ENCODE data around the gene WASL.
A peak's percentile ranks its signal among the peaks of the same experiment; 100 is the strongest.

WASL gene

DNA sequence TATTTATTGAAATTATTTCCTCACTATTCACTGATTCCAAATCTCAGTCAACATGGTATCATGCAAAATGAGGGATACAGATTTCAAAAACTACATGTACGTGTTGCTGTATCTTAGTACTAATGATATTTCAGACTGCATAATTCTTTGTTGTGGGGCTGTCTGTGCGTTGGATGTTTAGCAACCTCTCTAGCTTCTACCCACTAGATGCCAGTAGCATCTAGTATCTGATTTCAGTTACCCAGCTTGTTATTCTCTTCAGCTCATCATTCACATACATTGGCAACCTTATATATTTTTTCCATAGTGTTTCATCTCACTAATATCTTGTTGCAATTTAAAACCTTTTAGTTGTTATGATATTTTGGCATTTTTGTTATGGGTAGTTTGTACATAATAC is 22.5 kb upstream of the WASL start:
- FAIRE-seq (no peak), DNase-seq (ENCODE audit: extremely low spot score, insufficient read length, low read depth) (no peak)

DNA sequence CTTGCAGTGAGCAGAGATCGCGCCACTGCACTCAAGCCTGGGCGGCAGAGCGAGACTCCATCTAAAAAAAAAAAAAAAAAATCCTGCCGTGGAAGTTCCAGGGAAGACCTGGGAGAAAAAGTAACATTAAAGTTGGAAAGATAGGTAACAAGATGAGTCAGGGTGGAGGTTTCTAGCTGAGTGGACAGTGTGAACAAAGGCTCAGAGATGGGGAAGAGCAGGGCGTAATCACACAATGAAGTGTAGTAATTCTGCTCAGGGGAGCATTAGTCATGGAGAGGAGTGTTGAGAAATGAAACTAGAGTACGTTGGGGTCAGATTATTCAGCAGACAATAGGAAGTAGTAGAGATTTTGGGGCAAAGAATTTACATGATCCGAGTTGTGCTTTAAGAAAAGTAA is 21.6 kb upstream of the WASL start:
- peak; percentile 52 for FAIRE-seq
- DNase-seq (ENCODE audit: extremely low spot score, insufficient read length, low read depth) = no peak

GRCh38 chr7:123769371-123769770 is 20.6 kb upstream of the WASL start:
- DNase-seq (ENCODE audit: extremely low spot score, insufficient read length, low read depth) = no peak
- FAIRE-seq = no peak

- DNase-seq (ENCODE audit: extremely low spot score, insufficient read length, low read depth) (no peak), FAIRE-seq (no peak)
Measured at GRCh38 chr7:123768493-123768892, 19.7 kb upstream of the WASL start.

DNA sequence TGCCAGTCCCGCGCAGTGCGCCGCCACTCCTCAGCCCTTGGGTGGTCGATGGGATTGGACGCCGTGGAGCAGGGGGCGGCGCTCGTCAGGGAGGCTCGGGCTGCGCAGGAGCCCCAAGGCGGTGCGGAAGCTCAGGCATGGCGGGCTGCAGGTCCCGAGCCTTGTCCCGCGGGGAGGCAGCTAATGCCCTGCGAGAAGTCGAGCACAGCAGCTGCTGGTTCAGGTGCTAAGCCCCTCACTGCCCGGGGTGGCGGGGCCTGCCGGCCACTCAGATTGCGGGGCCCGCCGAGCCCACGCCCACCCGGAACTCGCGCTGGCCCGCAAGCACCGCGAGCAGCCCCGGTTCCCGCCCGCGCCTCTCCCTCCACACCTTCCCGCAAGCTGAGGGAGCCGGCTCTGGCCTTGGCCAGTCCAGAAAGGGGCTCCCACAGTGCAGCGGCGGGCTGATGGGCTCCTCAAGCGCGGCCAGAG is 14.4 kb upstream of the WASL start:
- no peak for DNase-seq (ENCODE audit: extremely low spot score, insufficient read length, low read depth)
- FAIRE-seq = no peak

GRCh38 chr7:123761729-123762128 is 12.9 kb upstream of the WASL start:
- no peak for DNase-seq (ENCODE audit: extremely low spot score, insufficient read length, low read depth)
- FAIRE-seq = no peak

DNA sequence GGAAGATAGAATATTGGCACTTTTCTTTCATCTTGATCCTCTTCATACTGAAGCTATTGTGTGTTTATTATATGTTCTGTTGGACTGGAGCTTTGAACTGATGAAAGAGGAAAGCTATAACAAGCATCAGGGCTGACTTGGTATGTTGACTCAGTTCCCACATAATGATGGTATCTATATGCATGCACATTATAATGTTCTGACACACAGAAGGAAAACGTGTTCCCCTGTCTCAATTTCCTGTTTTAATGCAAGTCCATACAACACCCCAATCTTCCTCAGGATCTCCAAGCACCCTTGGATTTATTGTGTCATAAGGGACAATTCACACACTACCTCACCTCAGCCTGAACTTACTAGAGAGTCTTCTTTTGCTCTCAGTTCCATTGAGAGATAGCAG is 8.3 kb upstream of the WASL start:
- DNase-seq (ENCODE audit: extremely low spot score, insufficient read length, low read depth) = no peak
- FAIRE-seq = no peak

DNA sequence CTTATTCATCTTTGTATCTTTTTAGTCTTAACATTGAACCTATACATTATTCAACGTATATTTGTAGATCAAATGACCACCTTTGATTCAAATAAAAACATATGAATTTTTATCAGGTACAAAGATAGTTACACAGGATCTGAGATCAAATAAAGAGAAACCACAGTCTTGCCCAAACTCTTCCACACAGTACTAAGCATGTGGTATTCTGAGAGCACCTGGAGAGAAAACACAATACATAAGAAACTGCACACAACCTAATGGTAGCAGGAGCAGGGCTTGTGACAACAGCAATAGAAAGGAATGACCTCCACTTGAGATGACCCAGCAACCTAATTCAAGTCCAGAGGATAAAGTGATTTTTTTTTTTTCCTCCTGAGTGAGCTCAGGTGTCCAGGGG is 6.5 kb upstream of the WASL start:
- FAIRE-seq (no peak), DNase-seq (ENCODE audit: extremely low spot score, insufficient read length, low read depth) (no peak)

DNA sequence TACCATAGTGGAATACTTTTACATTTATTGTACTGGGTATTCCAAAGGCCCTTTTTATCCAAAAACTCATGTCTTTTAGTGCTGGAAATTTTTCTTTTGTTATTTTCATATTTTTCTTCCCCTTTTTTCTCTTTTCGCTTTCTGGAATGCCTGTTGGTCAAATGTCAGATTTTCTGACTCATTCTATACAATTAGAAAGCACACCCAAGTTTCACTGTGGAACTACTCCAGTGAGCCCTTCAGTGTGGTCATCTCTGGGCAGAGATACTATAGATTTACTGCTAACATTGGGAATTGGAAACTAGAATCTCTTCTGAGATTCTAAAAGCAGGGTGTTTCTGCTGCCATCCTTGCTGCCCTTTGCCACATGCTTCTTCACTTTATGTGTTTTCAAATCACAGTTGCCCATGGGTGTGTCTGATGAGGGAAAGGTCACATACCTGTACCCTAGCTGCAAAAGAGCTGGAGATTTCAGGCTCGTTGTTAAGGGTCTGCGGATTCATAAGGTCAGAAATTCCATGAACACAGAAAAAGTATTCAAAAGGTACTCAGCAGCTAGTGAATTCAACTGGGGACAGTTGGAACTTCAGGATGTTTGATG is 5.6 kb upstream of the WASL start:
- DNase-seq (ENCODE audit: extremely low spot score, insufficient read length, low read depth) = no peak
- no peak for FAIRE-seq

DNA sequence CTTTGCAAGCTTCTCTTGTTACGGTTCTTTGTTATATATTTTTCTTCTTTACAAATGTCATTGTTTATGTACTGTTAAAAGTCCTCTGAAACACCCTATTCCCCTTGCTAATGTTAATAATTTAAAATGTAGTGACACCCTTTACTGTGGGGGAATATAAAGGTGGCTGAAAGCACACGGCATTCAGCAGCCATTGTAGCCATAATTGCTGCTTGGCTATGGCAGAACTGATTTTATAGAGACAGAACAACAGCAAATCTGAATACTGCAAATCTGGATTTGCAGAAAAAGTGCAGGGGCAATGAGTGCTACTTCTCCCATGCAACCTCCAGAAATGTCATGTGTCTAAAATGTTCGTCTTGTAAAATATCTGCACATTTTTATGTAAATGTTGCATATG is 3.7 kb upstream of the WASL start:
- FAIRE-seq = no peak
- no peak for DNase-seq (ENCODE audit: extremely low spot score, insufficient read length, low read depth)

GRCh38 chr7:123751821-123752220 is 3.0 kb upstream of the WASL start:
- FAIRE-seq = no peak

DNA sequence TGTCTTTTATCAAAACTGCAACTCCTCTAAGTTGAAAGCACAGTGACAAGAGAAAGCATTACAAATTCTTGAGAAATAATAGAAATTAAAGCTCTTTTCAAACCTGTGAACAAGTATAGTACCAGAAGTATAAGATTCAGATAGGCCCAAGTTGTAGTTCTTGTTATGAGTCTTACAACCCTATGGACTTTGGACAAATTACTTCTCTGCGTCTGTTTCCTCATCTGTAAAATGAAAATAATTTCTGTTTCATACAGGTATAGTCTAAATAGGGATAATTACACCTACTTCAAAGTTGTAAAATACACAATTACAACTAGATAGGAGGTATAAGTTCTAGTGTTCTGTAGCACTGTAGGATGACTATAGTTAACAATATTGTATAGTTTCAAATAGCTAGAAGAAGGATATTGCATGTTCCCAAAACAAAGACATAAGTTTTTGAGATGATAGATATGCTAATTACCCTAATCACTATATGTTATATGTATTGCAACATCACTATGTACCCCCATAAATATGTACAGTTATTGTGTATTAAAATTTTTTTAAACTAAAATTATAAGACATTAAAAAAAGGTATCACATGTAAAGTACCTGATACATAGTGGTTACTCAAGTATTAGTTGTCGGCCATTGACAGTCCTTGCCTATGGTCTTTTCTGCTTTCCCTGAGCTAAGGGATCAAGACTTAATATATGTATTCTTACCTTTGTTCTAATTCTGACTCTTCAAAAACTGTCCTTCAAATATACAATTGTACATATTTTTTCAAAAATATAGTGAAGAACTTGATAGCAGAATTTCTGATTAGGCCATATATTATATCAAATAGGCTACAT is 1.8 kb upstream of the WASL start:
- DNase-seq (ENCODE audit: extremely low spot score, insufficient read length, low read depth) (no peak), FAIRE-seq (peak; percentile 62)

More at GRCh38 chr7:123751821-123752220, 3.0 kb upstream of the WASL start:
- no peak for DNase-seq (ENCODE audit: extremely low spot score, insufficient read length, low read depth)

GRCh38 chr7:123749537-123749857 is 694 bp upstream of the WASL start:
- FAIRE-seq (no peak), DNase-seq (ENCODE audit: extremely low spot score, insufficient read length, low read depth) (no peak)

DNA sequence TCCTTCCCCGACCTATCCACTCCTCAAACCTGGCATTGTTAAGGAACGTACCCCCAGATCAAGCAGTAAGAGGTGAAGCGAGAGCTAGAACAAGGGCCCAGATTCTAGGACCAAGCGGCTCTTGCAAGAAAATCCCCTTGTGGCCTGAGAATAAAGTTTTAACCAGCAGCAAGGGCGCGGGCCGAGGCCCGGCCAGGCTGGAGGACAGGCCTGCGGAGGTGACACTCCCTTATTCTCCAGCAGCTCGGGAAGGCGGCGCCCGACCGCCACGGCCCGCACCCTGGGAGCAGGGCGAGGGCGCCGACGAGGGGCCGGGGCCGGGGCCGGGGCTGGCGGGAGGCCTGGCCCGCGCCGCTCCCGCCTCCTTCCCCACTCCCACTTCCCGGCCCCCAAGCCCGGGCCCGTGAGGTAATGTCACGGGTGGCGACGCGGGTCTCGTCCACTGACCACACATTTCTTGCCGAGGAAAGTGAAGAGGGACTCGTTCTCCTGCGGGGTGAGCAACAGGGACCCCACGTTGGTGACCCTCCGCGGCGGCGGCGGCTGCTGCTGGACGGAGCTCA is 551 bp downstream of the WASL start:
- peak; percentile 36 for DNase-seq (ENCODE audit: extremely low spot score, insufficient read length, low read depth)

DNA sequence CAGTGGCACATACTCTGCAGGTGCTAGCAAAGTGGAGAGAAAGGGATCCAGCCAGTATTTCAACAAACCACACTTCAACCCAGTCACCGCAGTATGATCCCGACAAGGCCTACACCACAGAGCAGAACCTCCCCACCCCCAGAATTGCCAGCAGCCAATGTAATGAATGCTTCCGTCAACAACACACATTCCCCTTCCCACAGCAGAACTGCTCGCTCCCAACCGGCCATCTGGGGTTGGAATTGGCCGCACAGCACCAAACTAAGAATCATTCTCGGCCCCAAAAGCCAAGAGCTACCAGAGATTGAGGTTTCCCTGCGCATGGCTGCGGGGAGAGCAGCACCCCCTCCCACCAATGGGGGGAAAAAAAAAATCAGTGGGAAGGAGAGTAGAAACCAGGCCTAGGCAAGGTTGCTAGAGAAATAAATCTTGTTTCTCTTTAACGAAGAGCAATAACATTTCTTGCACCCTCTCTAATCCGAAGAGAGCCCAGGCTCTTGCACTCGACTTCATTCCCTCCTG is 1.1 kb downstream of the WASL start:
- peak; percentile 68 for FAIRE-seq
- DNase-seq (ENCODE audit: extremely low spot score, insufficient read length, low read depth) = no peak

More for the DNA sequence above, 551 bp downstream of the WASL start:
- no peak for FAIRE-seq

GRCh38 chr7:123746931-123747488 is 1.8 kb downstream of the WASL start:
- DNase-seq (ENCODE audit: extremely low spot score, insufficient read length, low read depth) (no peak), FAIRE-seq (peak; percentile 38)

- DNase-seq (ENCODE audit: extremely low spot score, insufficient read length, low read depth) = no peak
- FAIRE-seq = no peak
Measured at GRCh38 chr7:123746055-123746454, 2.7 kb downstream of the WASL start.

DNA sequence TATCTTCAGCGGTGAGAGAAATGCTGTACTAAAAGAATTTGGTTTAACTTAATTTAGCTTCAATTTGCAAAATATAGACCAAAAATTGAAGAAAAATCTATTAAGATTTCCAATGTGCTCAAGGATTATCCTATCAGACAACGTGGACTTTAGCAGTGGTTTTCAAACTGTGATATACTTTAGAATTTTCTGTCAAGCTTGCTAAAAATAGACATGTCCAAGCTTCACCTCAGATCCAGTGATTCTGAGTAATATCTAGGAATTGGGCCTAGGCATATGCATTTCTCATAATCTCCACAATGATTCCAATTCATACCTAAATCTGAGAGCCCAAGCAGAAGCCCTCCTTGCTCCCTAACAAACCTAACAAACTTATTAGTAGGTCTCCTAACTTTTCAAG is 3.4 kb downstream of the WASL start:
- FAIRE-seq = no peak

DNA sequence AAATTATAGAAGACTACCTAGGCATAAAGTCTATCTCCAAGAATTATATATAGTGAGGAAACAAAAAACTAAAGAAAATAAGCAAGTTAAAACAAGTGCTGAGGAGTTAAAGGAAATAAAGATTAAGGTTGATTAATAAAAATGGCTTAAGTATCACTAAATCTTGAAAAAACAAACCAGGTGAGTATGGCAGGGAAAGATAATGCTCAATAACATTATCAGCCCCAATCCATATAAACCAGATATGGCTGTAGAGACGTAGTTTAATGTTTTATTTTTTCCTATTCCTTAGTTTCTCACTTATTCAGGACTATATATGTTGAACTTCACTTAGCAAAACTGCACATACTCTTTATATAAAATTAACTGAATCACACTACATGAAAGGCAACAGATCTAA is 4.4 kb downstream of the WASL start:
- no peak for FAIRE-seq

More for the DNA sequence above, 3.4 kb downstream of the WASL start:
- DNase-seq (ENCODE audit: extremely low spot score, insufficient read length, low read depth) = no peak

DNA sequence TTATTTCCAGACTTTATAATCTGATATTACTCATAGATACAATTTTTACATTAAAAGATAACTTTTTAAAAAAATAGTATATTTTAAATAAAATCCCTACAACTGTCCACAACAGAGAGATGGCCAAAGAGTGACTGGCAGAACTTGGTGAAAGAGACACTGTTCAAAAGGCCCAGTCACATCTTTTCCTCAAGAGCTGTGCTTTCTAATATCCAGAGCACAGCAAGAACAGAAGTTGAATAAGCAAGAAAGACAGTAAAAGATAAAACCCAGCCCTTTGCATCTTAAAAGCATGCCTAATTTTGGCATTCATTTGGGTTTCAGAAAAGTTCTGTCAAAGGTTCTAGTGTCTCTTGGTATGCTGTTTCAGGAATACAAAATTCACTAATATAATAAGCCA is 6.9 kb downstream of the WASL start:
- FAIRE-seq (no peak), DNase-seq (ENCODE audit: extremely low spot score, insufficient read length, low read depth) (no peak)

More for the DNA sequence above, 4.4 kb downstream of the WASL start:
- no peak for DNase-seq (ENCODE audit: extremely low spot score, insufficient read length, low read depth)

DNA sequence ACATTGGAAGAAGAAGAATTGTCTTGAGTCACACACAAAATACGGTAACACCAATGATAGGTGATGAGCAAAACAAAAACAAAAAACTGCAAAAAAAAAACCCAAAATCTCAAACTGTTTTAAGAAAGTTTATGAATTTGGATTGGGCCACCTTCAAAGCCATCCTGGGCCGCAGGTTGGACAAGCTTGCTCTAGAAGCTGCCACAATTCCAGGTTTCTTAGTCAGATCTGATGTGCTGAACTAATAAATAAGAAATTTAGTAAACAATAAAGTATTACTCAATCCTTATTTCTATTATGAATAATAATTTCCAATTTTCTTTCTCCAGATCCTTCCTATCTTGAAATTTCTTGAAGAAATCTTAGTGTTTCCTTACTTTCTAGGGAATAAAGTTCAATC is 10.0 kb downstream of the WASL start:
- FAIRE-seq = no peak

More for the DNA sequence above, 10.0 kb downstream of the WASL start:
- DNase-seq (ENCODE audit: extremely low spot score, insufficient read length, low read depth) = no peak
